ENCODE results near the gene STK11.

Gene STK11

GRCh38 chr19:1169921-1170885 is 35.4 kb upstream of the STK11 start:
- Histone ChIP-seq H3K27me3 (ENCODE audit: control insufficient read depth in 2 of 2, insufficient read depth in 2 of 2, low read length in 2 of 2) (no peaks in the 10 kb centered on the region), H3K4me1 (ENCODE audit: control insufficient read depth in 2 of 2, insufficient read depth in 2 of 2, low read length in 2 of 2) (peaks cover 13 to 18% of the 10 kb centered on the region in 2 donors), H3K4me3 (ENCODE audit: low read length in 2 of 2) (no peak overlapping the region), H3K9me3 (ENCODE audit: control insufficient read depth in 2 of 2, low read length in 2 of 2) (no peaks in the 10 kb centered on the region), H3K36me3 (ENCODE audit: control insufficient read depth in 2 of 2, insufficient read depth in 2 of 2, low read length in 2 of 2) (peaks cover 7 to 19% of the 10 kb centered on the region in 2 donors), H3K9ac (ENCODE audit: low read depth in 1 of 2, low read length in 2 of 2) (no peak overlapping the region), H3K27ac (ENCODE audit: low read depth in 2 of 2, low read length in 2 of 2) (peak overlapping the region in 1 of 2 donors; percentile 63)

- no peak overlapping the region for H3K27ac ChIP-seq (ENCODE audit: low read depth in 2 of 2, low read length in 2 of 2)
Observed at GRCh38 chr19:1170938-1171754, 34.4 kb upstream of the STK11 start.

GRCh38 chr19:1171755-1172352 is 33.7 kb upstream of the STK11 start:
- H3K27me3 ChIP-seq (ENCODE audit: control insufficient read depth in 2 of 2, insufficient read depth in 2 of 2, low read length in 2 of 2) = no peaks in the 10 kb centered on the region
- H3K9me3 ChIP-seq (ENCODE audit: control insufficient read depth in 2 of 2, low read length in 2 of 2) = no peaks in the 10 kb centered on the region
- H3K36me3 ChIP-seq (ENCODE audit: control insufficient read depth in 2 of 2, insufficient read depth in 2 of 2, low read length in 2 of 2) = peaks cover 4 to 15% of the 10 kb centered on the region in 2 donors
- no peak overlapping the region for H3K9ac ChIP-seq (ENCODE audit: low read depth in 1 of 2, low read length in 2 of 2)
- no peak overlapping the region for H3K4me3 ChIP-seq (ENCODE audit: low read length in 2 of 2)
- peaks cover 13 to 18% of the 10 kb centered on the region in 2 donors for H3K4me1 ChIP-seq (ENCODE audit: control insufficient read depth in 2 of 2, insufficient read depth in 2 of 2, low read length in 2 of 2)
- H3K27ac ChIP-seq (ENCODE audit: low read depth in 2 of 2, low read length in 2 of 2) = peak overlapping the region; percentile 85 to 86

More at GRCh38 chr19:1170938-1171754, 34.4 kb upstream of the STK11 start:
- Histone ChIP-seq H3K4me3 (ENCODE audit: low read length in 2 of 2) (no peak overlapping the region), H3K36me3 (ENCODE audit: control insufficient read depth in 2 of 2, insufficient read depth in 2 of 2, low read length in 2 of 2) (peaks cover 7 to 19% of the 10 kb centered on the region in 2 donors), H3K4me1 (ENCODE audit: control insufficient read depth in 2 of 2, insufficient read depth in 2 of 2, low read length in 2 of 2) (peaks cover 13 to 18% of the 10 kb centered on the region in 2 donors), H3K27me3 (ENCODE audit: control insufficient read depth in 2 of 2, insufficient read depth in 2 of 2, low read length in 2 of 2) (no peaks in the 10 kb centered on the region), H3K9ac (ENCODE audit: low read depth in 1 of 2, low read length in 2 of 2) (no peak overlapping the region), H3K9me3 (ENCODE audit: control insufficient read depth in 2 of 2, low read length in 2 of 2) (no peaks in the 10 kb centered on the region)

GRCh38 chr19:1172353-1173158 is 33.0 kb upstream of the STK11 start:
- no peaks in the 10 kb centered on the region for H3K9me3 ChIP-seq (ENCODE audit: control insufficient read depth in 2 of 2, low read length in 2 of 2)
- H3K4me3 ChIP-seq (ENCODE audit: low read length in 2 of 2) = peak overlapping the region; percentile 76 to 84
- H3K9ac ChIP-seq (ENCODE audit: low read depth in 1 of 2, low read length in 2 of 2) = peak overlapping the region; percentile 74 to 80
- H3K4me1 ChIP-seq (ENCODE audit: control insufficient read depth in 2 of 2, insufficient read depth in 2 of 2, low read length in 2 of 2) = peaks cover 13 to 18% of the 10 kb centered on the region in 2 donors
- peak overlapping the region; percentile 85 to 86 for H3K27ac ChIP-seq (ENCODE audit: low read depth in 2 of 2, low read length in 2 of 2)
- peaks cover 3 to 9% of the 10 kb centered on the region in 2 donors for H3K36me3 ChIP-seq (ENCODE audit: control insufficient read depth in 2 of 2, insufficient read depth in 2 of 2, low read length in 2 of 2)
- no peaks in the 10 kb centered on the region for H3K27me3 ChIP-seq (ENCODE audit: control insufficient read depth in 2 of 2, insufficient read depth in 2 of 2, low read length in 2 of 2)

GRCh38 chr19:1173159-1173844 is 32.3 kb upstream of the STK11 start:
- peak overlapping the region; percentile 76 to 84 for H3K4me3 ChIP-seq (ENCODE audit: low read length in 2 of 2)
- peak overlapping the region; percentile 74 to 80 for H3K9ac ChIP-seq (ENCODE audit: low read depth in 1 of 2, low read length in 2 of 2)
- no peaks in the 10 kb centered on the region for H3K9me3 ChIP-seq (ENCODE audit: control insufficient read depth in 2 of 2, low read length in 2 of 2)
- H3K27me3 ChIP-seq (ENCODE audit: control insufficient read depth in 2 of 2, insufficient read depth in 2 of 2, low read length in 2 of 2) = no peaks in the 10 kb centered on the region
- H3K36me3 ChIP-seq (ENCODE audit: control insufficient read depth in 2 of 2, insufficient read depth in 2 of 2, low read length in 2 of 2) = peaks cover 3 to 9% of the 10 kb centered on the region in 2 donors
- peak overlapping the region; percentile 85 to 86 for H3K27ac ChIP-seq (ENCODE audit: low read depth in 2 of 2, low read length in 2 of 2)
- peaks cover 13 to 21% of the 10 kb centered on the region in 2 donors for H3K4me1 ChIP-seq (ENCODE audit: control insufficient read depth in 2 of 2, insufficient read depth in 2 of 2, low read length in 2 of 2)

- Histone ChIP-seq H3K9ac (ENCODE audit: low read depth in 1 of 2, low read length in 2 of 2) (peak within 1 kb of the TSS; percentile 74 to 80), H3K4me3 (ENCODE audit: low read length in 2 of 2) (peak within 1 kb of the TSS; percentile 76 to 84), H3K27me3 (ENCODE audit: control insufficient read depth in 2 of 2, insufficient read depth in 2 of 2, low read length in 2 of 2) (no peaks in the 10 kb centered on the region), H3K36me3 (ENCODE audit: control insufficient read depth in 2 of 2, insufficient read depth in 2 of 2, low read length in 2 of 2) (peaks cover 3 to 9% of the 10 kb centered on the region in 2 donors), H3K27ac (ENCODE audit: low read depth in 2 of 2, low read length in 2 of 2) (peak within 1 kb of the TSS; percentile 85 to 86), H3K9me3 (ENCODE audit: control insufficient read depth in 2 of 2, low read length in 2 of 2) (no peaks in the 10 kb centered on the region), H3K4me1 (ENCODE audit: control insufficient read depth in 2 of 2, insufficient read depth in 2 of 2, low read length in 2 of 2) (peaks cover 13 to 21% of the 10 kb centered on the region in 2 donors)
Observed at GRCh38 chr19:1173845-1174809, 31.5 kb upstream of the STK11 start, which contains the start of gene SBNO2. SBNO2 (minus strand) TSS chr19:1174268; CDS start chr19:1154276, 19,992 bp downstream.

GRCh38 chr19:1177322-1178114 is 28.1 kb upstream of the STK11 start:
- Histone ChIP-seq H3K9ac (ENCODE audit: low read depth in 1 of 2, low read length in 2 of 2) (no peak overlapping the region), H3K4me1 (ENCODE audit: control insufficient read depth in 2 of 2, insufficient read depth in 2 of 2, low read length in 2 of 2) (peaks cover 19 to 29% of the 10 kb centered on the region in 2 donors), H3K36me3 (ENCODE audit: control insufficient read depth in 2 of 2, insufficient read depth in 2 of 2, low read length in 2 of 2) (no peaks in the 10 kb centered on the region), H3K9me3 (ENCODE audit: control insufficient read depth in 2 of 2, low read length in 2 of 2) (no peaks in the 10 kb centered on the region), H3K27ac (ENCODE audit: low read depth in 2 of 2, low read length in 2 of 2) (peak overlapping the region; percentile 29 to 63), H3K27me3 (ENCODE audit: control insufficient read depth in 2 of 2, insufficient read depth in 2 of 2, low read length in 2 of 2) (no peaks in the 10 kb centered on the region), H3K4me3 (ENCODE audit: low read length in 2 of 2) (no peak overlapping the region)

- H3K27ac ChIP-seq (ENCODE audit: low read depth in 2 of 2, low read length in 2 of 2) = peak overlapping the region; percentile 32 to 43
- no peaks in the 10 kb centered on the region for H3K9me3 ChIP-seq (ENCODE audit: control insufficient read depth in 2 of 2, low read length in 2 of 2)
- peaks cover 17 to 31% of the 10 kb centered on the region in 2 donors for H3K4me1 ChIP-seq (ENCODE audit: control insufficient read depth in 2 of 2, insufficient read depth in 2 of 2, low read length in 2 of 2)
- H3K4me3 ChIP-seq (ENCODE audit: low read length in 2 of 2) = no peak overlapping the region
- peak overlapping the region in 1 of 2 donors; percentile 30 for H3K9ac ChIP-seq (ENCODE audit: low read depth in 1 of 2, low read length in 2 of 2)
- H3K36me3 ChIP-seq (ENCODE audit: control insufficient read depth in 2 of 2, insufficient read depth in 2 of 2, low read length in 2 of 2) = no peaks in the 10 kb centered on the region
- no peaks in the 10 kb centered on the region for H3K27me3 ChIP-seq (ENCODE audit: control insufficient read depth in 2 of 2, insufficient read depth in 2 of 2, low read length in 2 of 2)
Observed at GRCh38 chr19:1181606-1182005, 24.0 kb upstream of the STK11 start.

All from mucosa of rectum (tissue), 2 donors.